ENCODE results near the gene FBLN7. TPM values are rescaled to one million over a fixed set of nuclear protein-coding genes. Genes with fewer than 3 reads are reported as not detected.
A peak's percentile ranks its signal among the peaks of the same experiment; 100 is the strongest.
"Not testable (repeated sequence)": the region's sequence is repeated elsewhere in the genome, so short reads cannot be mapped to it uniquely, and the experiment has no call there.

FBLN7 gene
- total RNA-seq, 2 donors from 2014 or later: 1.3 to 3.9 TPM

GRCh38 chr2:112199188-112199587 lies 61.0 kb downstream of the FBLN7 start:
- WGBS, 2 donors: 87 to 88% methylated on average over 3 of the region's 3 CpGs
- no peak overlapping the region for H3K4me3 ChIP-seq
- intact Hi-C loops (cut with DNase I): no loop called here
- H3K9me3 ChIP-seq: peaks cover 0 to 4% (median 0%) of the 10 kb centered on the region in 3 donors
- H3K27me3 ChIP-seq: no peaks in the 10 kb centered on the region
- DNase-seq (no peak), ATAC-seq (no peak)
- H3K36me3 ChIP-seq (replicated peaks in 1 of 2; ENCODE audit: insufficient read depth in 1 of 2, low read depth in 2 of 2): no peaks in the 10 kb centered on the region
- no peak overlapping the region for H3K27ac ChIP-seq
- TF ChIP-seq POLR2A (IDR thresholded peaks at IDR 0.05) (no peak), CTCF (IDR thresholded peaks at IDR 0.05) (no peak)
- no peaks in the 10 kb centered on the region for H3K4me1 ChIP-seq

- no peaks in the 10 kb centered on the region for H3K4me1 ChIP-seq
- 69 to 86% methylated on average over 3 of the region's 3 CpGs for WGBS, 2 donors
- peaks cover 0 to 4% (median 0%) of the 10 kb centered on the region in 3 donors for H3K9me3 ChIP-seq
- H3K27ac ChIP-seq: no peak overlapping the region
- DNase-seq (no peak), ATAC-seq (no peak)
- no peak for TF ChIP-seq CTCF (IDR thresholded peaks at IDR 0.05)
- TF ChIP-seq POLR2A (IDR thresholded peaks at IDR 0.05): no peak
- intact Hi-C loops (cut with DNase I): no loop called here
- H3K36me3 ChIP-seq (replicated peaks in 1 of 2; ENCODE audit: insufficient read depth in 1 of 2, low read depth in 2 of 2): no peaks in the 10 kb centered on the region
- H3K27me3 ChIP-seq: no peaks in the 10 kb centered on the region
- H3K4me3 ChIP-seq: no peak overlapping the region
Observed at GRCh38 chr2:112201696-112202430, 63.7 kb downstream of the FBLN7 start.

GRCh38 chr2:112204411-112204810 lies 66.2 kb downstream of the FBLN7 start:
- Histone ChIP-seq H3K36me3 (replicated peaks in 1 of 2; ENCODE audit: insufficient read depth in 1 of 2, low read depth in 2 of 2) (no peaks in the 10 kb centered on the region), H3K4me1 (no peaks in the 10 kb centered on the region), H3K4me3 (no peak overlapping the region), H3K27ac (no peak overlapping the region), H3K9me3 (peaks cover 0 to 4% (median 0%) of the 10 kb centered on the region in 3 donors), H3K27me3 (no peaks in the 10 kb centered on the region)
- WGBS, 2 donors: 79 to 82% methylated on average over 2 of the region's 2 CpGs
- TF ChIP-seq CTCF (IDR thresholded peaks at IDR 0.05) (no peak), POLR2A (IDR thresholded peaks at IDR 0.05) (no peak)
- intact Hi-C loops (cut with DNase I): no loop called here
- no peak for DNase-seq
- ATAC-seq: no peak

GRCh38 chr2:112207905-112208304 lies 69.7 kb downstream of the FBLN7 start:
- H3K9me3 ChIP-seq; DNase-seq; intact Hi-C loops (cut with DNase I); H3K27me3 ChIP-seq; ATAC-seq; H3K36me3 ChIP-seq (replicated peaks in 1 of 2; ENCODE audit: insufficient read depth in 1 of 2, low read depth in 2 of 2); H3K4me1 ChIP-seq; H3K27ac ChIP-seq; H3K4me3 ChIP-seq: not testable (repeated sequence)
- WGBS, 2 donors: 71 to 72% methylated on average over 3 of the region's 3 CpGs

- 82 to 86% methylated on average over 3 of the region's 3 CpGs for WGBS, 2 donors
- Histone ChIP-seq H3K9me3 (no peaks in the 10 kb centered on the region), H3K27ac (no peak overlapping the region), H3K36me3 (replicated peaks in 1 of 2; ENCODE audit: insufficient read depth in 1 of 2, low read depth in 2 of 2) (no peaks in the 10 kb centered on the region), H3K27me3 (no peaks in the 10 kb centered on the region), H3K4me1 (no peaks in the 10 kb centered on the region), H3K4me3 (no peak overlapping the region)
- intact Hi-C loops (cut with DNase I): no loop called here
- no peak for DNase-seq
- ATAC-seq: no peak
- no peak for TF ChIP-seq POLR2A (IDR thresholded peaks at IDR 0.05)
- peak in 3 of 7 experiments; percentile 12 to 25 (median 17) for TF ChIP-seq CTCF (IDR thresholded peaks at IDR 0.05)
Observed at GRCh38 chr2:112216167-112216566, 78.0 kb downstream of the FBLN7 start.

All from body of pancreas (tissue), 4 donors.